HG02938 (cell line): ENCODE data around the gene TNS4.

Experiments
- ATAC-seq: cut with Tn5 transposase; IDR thresholded peaks from one replicate; pipeline ENCODE4 v1.9.1; 2021; ENCODE audit warnings: mild to moderate bottlenecking, moderate library complexity; ENCODE audit not compliant: unreplicated experiment

Gene TNS4

DNA sequence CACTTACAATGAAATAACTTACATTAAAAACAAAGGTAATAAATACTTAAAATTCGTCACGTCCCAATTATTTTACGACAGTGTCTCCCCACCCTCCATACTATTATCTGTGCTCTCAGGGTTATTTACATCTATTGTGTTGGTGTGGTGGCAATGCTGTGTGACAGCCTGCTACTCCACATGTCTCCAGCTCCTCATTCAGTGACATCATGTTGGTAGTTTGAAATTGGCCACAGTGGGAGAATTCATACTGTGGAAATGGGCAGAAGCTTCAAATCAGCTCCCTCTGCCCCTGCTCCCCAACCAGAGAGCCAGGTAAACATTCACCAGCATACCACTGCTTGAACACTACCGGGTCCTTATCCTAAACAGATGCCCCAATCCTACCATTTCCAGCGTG is 6.3 kb downstream of the TNS4 start:
- no peak for ATAC-seq

DNA sequence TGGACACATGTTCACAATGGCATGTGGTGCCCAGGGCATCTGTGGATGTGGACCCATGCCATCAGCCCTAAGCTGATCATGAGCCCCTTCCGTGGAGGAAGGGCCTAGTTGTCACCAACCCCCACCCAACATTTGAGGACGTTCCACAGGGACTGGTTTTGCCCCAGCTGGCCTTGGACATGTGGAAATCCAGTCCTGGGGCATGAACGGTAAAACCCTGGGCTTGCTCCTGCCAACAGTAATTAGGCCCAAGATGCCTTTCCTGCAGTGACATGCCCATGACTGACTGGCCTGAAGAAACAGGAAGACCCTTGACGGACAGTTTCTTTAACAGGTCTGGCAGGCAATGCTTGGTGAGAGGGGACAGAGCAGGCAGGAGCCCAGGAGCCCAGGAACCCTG is 7.7 kb downstream of the TNS4 start:
- no peak for ATAC-seq

DNA sequence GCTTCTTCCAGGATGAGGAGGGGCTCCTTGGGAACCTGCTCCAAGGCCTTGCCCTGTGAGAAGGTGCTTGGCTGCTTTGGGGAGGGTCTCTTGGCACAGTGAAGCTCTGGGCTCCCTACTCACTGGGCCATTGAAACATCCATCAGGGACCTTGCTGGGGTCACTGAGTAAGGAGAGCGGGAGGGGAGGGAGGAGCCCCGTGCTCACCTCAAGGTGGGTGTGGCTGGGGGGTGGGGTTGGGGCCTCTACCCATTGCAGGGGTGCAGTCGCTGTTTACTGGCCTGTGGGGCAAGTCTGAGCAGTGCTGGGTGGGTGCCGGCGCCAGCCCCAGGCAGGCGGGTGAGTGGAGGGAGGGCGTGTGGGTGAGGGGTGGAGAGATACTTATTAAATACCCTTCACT is 9.9 kb downstream of the TNS4 start:
- no peak for ATAC-seq

DNA sequence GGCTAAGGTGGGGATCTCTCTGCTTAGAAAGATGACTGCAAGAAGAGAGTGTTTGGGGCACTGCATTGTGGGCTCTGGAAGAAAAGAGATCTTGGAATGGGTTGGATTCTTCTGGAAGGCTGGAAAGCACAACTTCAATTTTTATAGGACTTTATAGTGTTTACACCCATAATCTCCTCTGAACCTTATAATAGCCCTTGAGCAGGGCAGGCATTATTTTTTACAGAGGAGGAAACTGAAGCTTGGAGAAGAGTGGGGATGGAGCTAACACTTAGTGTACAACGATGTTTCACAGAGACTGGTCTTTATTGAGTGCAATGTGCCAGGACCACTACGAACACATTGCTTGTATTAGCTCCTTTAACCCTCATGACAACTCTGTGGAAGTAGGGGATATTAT is 10.4 kb downstream of the TNS4 start:
- no peak for ATAC-seq

DNA sequence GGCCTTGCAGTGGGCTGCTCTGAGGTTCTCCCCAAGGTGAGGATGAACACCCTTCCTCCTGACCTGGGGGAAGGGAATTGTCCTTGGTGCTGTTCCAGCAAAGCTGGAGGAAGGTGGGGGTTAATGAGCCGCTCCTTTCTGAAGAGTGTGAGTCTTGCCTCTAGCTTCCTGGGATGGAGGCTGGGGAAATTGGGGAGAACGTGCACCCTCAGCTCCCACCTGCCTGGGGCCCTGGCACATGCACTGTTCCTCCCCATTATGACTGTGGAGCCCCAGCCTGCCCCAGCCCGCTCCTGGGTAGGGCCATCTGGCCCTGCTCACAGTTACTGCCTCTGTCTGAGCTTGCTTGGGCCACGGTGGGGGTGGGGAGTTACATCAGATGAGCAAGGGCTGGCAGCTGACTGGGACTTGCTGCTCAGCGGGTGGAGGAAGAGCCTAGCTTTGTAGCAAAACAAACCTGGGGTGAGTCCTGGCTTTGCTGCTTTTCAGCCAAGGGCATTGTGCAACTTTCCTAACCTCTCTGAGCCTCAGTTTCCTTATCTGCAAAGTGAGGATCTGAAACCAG is 11.1 kb downstream of the TNS4 start:
- no peak for ATAC-seq

DNA sequence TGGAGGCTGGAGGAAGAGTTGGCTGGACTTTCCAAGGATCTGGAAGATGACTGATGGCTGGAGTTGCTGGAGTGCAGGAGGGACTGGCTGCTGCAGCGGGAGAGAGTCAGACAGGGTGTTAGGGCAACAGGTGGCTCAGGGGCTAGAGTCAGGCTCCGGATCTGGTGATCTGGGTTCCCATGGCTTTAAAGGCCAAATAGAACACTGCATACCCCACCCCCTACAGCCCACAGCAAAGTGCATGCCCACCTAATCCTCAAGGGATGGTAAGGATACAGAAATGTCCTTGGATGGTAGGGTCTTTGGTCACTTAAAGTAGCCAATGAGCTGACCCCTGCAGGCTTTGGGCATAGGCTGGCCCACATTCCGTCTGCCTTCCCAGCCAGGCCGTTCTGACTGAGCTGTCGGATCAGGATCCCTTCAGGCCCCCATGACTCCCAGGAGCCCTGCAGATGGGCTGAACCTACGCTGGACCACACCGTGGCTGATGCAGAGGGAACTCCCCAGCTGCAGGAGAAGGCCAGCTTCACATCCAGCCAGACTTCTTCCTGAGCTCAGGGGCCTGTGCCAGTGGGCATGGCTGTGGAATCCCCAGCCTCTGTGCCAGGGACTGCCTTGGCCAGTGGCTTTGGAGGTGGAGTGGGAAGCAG is 13.9 kb downstream of the TNS4 start:
- no peak for ATAC-seq

DNA sequence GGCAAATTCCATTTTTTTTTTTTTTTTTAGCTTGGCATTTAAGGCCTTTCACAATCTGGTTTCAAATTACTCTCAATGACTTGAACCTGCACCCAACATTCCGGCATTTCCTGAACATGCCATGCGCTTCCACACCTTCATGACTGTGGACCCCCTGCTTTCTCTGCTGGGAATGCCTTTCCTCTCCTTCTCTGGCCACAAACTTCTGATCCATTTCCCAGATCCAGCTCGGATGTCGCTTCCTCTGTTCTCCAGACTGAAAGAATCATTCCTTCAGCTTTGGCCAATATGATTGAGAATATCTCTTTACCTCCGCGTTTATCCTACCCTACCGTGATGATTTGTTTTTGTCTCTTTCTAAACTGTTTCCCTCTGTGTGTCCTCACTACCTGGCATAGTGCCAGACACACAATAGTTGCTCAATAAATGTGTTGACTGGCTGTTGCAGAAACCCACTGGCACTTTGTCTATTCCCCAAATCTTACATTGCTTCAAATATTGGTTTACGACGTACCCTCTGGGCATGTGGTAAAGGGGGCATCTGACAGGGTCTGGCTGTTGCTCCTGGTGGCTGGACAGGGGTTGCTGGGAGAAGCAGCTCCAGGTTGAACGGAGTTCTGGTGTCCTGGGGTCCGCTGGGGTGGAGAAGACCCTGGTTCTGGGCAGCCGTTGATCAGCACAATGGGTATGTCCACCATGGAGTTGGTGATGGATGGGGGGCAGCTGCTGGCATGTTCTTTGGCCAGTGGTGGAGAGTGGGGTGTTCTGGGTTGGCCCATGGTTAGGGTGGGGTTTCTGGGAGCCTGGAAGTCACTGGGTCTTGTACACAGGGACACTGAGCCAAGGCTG is 14.7 kb downstream of the TNS4 start:
- ATAC-seq = no peak

DNA sequence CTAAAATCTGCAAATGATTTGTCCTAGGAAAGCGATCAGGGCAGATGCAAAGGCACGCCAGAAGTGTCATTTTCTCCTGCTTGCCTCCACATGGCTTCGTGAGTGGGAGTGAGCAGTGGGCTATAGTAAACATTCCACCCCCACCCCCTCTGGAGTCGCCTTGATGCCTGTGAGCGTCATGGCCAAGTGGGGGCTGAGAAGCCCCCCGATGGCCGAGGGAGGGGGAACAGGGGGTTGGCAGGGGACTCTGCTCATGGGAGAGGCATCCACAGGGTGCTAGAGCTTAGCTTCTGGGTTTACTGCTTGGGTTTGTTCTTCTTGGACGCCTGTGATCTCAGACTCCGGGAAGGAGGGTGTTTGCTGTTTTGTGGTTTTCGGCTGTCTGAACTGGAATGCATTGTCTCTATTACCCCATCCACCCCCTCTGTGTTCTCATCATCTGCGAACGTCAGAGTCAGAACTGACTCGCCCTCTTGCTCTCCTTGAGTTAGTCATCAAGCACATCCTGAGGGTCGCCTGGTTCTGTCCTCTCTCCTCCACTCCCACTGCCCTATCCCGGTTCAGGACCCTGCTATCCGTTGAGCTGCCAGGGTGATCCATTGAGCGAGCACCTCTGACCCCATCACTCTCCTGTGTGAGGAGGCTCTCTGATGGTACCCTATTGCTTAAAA is 15.4 kb downstream of the TNS4 start:
- ATAC-seq = no peak

DNA sequence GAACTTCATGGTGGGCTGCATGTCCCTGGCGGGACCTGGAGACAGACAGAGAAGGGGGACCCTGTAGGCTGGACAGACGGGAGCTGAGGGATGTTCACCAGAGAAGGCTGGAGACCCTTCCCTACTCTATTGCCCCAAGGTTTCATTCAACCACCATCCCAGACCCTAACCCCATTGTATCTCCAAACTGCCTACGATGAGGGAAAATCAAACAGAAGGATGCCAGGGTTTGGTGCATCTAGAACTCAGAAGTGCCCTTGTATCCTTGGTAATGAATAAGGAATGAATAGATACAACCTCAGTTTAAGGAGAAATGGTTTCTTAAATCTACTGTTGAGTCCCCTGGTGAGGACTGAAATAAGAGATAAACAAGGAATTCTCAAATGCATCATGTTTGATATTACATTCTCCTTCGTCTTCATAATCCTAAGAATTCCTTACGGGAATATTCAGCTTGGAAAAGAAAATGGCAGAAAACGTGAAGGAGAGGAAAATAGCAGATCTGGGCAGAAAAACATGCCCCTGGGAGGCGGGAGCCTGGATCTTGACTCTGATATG is 16.4 kb downstream of the TNS4 start:
- no peak for ATAC-seq

DNA sequence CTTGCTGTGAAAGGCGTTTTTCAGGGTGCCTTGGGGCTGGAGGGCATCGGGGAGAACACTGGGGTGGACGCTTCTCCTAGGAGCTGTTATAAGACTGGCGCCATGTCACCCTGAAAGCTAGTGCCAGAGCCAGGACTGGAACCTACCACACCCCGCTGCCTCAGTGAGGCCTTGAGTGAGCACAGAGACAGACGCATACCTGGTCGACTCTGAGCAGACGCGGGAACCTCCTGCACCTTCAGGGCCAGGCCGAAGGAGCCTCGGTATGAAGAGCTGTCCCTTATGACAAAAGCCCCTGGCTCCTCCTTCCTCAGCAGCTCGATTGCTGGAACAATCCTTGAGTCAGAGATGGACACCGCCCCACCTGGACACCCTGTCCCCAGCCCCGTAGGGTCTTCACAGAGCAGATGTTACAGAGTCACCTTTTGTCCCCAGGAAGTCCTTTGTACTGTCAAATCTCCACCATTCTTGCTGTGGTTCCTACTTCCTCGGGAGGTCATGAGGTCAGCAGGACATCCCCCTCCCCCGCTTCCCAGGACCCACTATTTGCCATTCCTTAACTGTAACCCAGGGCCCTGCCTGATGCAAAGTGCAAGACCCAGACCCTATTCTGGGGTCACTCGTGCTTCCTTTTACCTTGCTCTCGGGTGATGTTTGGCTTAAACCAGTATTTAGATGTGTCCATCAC is 17.0 kb downstream of the TNS4 start:
- no peak for ATAC-seq

DNA sequence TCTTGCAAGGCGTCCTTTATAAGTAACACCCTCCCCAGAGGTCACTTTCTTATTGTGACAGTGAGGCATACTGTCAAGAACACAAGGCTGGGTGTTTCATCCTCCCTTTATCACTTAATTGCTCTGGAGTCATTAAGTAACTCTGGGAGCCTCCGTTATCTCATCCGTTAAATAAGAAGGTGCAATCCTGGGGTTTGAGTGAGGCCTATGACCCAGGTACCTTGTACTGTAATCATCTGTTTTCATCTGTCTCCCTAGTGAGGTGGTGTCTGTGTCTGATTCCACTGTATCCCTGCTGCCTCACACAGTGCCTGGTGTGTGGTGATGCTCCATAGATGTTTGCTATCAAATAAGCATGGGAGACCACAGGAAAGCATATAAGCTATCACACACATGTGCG is 17.7 kb downstream of the TNS4 start:
- ATAC-seq = no peak

DNA sequence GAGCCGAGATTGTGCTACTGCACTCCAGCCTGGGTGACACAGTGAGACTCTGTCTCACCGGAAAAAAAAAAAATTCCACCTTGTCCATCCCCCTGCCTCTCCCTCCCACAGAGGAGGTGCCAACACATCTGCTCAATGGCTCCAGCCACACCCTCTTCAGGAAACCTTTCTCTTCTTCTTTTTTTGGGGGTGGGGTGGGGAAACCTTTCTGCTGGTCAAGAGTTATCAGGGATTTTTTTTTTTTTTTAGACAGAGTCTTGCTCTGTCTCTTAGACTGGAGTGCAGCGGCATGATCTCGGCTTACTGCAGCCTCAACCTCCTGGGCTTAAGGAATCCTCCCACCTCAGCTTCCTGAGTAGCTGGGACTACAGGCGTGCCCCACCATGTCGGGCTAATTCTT is 18.7 kb downstream of the TNS4 start:
- ATAC-seq = no peak

DNA sequence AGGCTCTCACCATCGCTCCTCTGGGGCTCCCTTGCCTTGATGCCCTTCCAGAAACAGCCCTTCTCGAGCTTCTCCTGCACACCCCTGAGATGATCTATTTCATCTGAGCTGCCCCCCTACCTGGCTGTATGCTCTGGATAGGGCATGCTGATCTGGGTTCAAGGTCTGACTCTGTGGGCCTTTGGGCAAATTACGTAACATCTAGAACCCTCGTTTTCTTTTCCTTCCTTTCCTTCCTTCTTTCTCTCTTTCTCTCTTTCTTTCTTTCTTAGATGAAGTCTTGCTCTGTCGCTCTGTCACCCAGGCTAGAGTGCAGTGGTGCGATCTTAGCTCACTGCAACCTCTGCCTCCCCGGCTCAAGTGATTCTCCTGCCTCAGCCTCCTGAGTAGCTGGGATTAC is 20.3 kb downstream of the TNS4 start:
- no peak for ATAC-seq

DNA sequence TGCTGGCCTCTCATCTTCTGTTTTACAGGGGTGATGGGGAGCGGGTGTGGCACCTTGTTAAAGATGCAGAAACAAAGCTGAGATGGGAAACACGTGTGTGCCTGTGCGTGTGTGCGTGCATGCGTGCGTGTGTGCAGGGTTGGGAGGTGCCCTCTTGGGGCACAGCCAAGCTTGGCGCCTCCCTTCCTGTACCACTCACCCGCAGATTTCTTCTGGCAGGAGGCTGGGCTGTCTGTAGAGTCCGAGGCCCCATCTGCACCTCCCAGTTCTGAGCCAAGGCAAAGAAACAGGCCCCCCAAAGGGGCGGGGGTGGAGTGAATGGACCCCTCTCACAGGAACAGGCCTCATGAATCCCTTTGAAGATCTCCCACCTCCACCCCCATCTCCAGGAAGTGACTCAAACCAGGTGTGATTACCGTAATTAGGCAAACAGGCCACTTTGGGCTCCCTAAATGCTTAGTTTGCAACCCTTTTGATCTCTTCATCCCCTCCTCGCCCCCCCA is 20.9 kb downstream of the TNS4 start:
- ATAC-seq = no peak

DNA sequence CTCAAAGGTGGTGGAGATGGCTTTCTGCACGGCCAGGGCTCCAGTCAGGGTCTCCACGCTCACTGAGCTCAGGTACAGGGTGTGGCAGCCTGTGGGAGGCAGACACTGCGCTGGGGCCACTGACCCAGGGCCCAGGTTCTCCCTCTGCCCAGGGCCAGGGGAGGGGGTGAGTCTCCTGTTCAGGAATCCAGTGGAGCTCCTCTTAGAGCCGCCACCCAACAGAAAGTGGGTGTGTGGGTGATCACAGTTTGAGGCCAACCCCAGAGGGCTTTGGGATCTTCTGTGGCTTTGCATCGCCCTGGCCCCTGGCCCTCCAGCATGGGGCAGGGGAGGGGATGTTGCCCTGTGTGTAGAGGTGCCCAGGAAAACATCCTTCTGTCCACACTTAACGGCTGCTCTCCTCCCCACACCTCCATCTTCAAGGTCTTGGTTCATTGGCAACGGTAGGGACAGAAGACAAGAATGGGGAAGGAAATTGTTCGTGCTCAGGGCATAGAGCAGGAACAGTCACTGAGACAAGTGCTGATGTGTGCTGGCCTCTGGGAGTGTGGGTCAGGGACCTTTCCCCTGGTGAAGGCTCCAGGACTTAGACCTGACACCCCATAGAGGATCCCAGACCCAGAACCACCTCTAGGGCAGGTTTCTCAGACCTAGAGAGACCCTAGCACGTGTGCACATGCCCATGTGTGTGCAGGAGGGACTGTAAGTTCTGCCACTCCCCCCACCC is 21.5 kb downstream of the TNS4 start:
- no peak for ATAC-seq

DNA sequence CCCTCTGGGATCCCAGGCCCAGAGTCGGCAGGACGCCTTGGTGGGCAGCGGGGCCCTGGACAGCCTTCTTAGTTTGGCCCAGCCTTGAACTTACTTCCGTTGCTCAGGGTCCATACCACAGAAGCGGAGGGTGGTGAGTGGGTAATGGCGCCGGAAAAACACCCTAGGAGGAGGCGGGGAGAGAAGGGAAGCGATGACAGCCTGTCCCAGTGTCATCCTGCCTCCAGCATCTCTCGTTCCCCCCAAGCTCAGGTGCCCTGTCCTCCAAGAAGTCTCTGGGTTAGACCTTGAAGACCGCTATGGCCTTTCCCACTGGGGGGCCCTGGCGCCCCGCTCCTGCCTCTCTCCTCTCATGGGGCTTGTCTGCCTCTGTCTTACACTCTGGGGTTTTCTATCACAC is 22.9 kb downstream of the TNS4 start:
- ATAC-seq = no peak

DNA sequence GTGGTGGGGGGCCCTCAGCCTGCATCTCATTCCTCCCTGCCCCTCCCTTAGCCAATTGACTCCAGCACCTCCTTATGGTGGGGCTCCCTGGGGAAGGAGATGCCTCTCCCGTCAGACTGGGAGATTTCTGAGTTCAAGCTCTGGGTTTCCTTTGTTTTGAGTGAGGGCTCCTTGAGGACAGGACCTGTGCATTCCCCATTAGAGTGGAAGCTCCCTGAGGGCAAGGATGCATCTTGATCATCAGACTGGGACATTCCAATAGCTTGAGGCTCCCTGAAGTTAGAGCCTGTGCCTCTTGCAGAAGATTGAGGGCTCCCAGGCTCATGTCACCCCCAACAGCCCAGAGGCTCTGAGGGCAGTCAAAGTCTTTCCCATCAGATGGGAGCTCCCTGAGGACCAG is 23.6 kb downstream of the TNS4 start:
- ATAC-seq = no peak

DNA sequence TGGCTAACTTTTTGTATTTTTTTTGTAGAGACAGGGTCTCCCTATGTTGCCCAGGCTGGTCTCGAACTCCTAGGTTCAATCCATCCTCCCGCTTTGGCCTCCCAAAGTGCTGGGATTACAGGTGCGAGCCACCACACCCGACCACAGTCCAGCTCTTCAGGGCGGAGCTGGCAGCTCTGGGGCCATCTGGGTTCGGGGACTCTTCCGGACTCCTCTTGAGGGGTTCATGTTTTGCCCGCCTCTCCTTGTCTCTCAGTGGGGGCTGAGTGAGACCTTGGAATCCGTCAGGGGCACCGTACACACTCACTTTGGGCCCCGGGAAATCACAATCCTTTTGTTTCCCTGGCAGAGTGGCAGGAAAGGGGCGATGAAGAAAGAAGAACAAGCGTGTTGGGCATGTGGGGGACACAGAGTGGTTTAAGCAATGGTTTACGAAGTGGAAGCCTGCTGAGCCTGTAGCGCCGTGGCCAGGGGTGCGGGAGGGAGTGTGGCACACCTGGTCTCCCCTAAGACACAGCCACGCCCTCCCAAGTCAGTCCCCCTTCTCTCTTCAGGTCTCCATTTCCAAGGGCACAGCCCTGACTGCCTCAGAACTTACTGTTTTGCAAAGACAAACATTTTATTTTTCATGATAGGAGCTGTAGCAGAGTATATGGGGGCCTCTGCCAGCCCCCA is 26.1 kb downstream of the TNS4 start:
- ATAC-seq = no peak

DNA sequence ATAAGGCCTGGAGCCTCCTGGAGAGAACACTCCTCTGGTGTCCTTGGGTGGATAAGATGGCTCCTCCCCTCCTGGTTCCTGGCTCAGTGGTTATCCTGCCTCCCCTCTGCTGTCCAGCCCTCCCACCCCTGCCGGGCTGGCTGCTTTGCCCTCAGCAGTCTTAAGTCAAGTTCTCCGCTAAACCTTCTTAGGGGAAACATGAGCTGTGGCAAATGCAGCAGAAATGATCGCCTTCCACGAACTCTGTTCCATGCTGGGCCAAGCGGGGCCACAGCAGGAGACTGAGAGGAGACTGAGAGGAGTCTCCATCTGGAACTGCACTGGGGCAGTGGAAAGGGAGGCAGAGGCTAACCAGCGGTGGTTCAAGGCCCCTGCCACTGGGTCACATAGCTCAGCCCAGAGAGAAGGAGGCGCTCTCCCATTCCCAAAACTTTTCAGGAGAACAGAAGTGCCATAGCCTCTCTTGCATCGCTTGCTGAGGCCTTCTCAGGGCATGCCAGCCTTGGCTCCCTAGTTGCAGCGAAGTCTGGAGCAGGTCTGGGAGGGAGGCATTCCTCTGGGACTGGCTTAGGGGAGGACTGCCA is 26.9 kb downstream of the TNS4 start:
- ATAC-seq = no peak
